UCSD-AML1 (cell line): ENCODE results near the gene OR8D1.
"Not testable (repeated sequence)": the region's sequence is repeated elsewhere in the genome, so short reads cannot be mapped to it uniquely, and the experiment has no call there.

Experiments used
- DNase-seq: peaks from one replicate; lab custom pipeline; 2025; ENCODE audit not compliant: unreplicated experiment; lab: John Stamatoyannopoulos, UW

Gene OR8D1

GRCh38 chr11:124294687-124295086 lies 19.1 kb downstream of the OR8D1 start:
- DNase-seq, result no peak

- DNase-seq, result no peak
Measured at GRCh38 chr11:124285610-124286344, 28.0 kb downstream of the OR8D1 start.

- no peak for DNase-seq
Measured at GRCh38 chr11:124278261-124278660, 35.5 kb downstream of the OR8D1 start.

- peak; percentile 44 for DNase-seq
Measured at GRCh38 chr11:124277804-124278203, 35.9 kb downstream of the OR8D1 start.

GRCh38 chr11:124277207-124277606 lies 36.5 kb downstream of the OR8D1 start:
- DNase-seq, result no peak

- peak; percentile 14 for DNase-seq
Measured at GRCh38 chr11:124276081-124276480, 37.7 kb downstream of the OR8D1 start.

- DNase-seq, result no peak
Measured at GRCh38 chr11:124274000-124274399, 39.7 kb downstream of the OR8D1 start.

GRCh38 chr11:124270886-124271285 lies 42.9 kb downstream of the OR8D1 start:
- DNase-seq, result not testable (repeated sequence)

GRCh38 chr11:124265041-124265440 lies 48.7 kb downstream of the OR8D1 start:
- not testable (repeated sequence) for DNase-seq

GRCh38 chr11:124256076-124256475 lies 57.7 kb downstream of the OR8D1 start, which contains the start of gene OR8G5:
OR8G5 (plus strand) TSS chr11:124256376; CDS start chr11:124264932, 8,556 bp downstream.
- DNase-seq, result no peak
